CMK (cell line): ENCODE results near the gene STX8.
"Not testable (repeated sequence)": the region's sequence is repeated elsewhere in the genome, so short reads cannot be mapped to it uniquely, and the experiment has no call there.

Experiments
- DNase-seq: peaks from one replicate; pipeline ENCODE4 v3.0.0-alpha.2; 2010; ENCODE audit warnings: low read depth

The STX8 gene

DNA sequence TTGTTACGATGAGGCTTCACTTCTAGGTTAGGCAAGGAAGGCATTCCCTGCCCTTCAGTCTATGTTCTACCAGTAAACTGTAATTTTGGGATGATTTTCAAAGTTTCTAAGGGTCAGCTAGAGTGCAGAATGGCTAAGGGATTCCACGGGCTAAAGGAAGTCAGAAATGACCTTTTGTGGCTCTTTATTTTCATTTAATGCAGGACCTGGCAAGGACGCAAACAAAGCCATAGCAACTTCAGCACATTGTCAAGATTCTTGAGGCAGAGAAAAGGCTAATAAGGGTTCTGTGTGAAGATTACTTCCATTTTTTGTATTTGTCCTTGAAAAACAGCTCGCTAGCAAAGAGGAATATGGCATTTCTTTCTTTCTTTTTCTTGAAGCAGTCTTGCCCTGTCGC is 76.6 kb downstream of the STX8 start:
- no peak for DNase-seq

DNA sequence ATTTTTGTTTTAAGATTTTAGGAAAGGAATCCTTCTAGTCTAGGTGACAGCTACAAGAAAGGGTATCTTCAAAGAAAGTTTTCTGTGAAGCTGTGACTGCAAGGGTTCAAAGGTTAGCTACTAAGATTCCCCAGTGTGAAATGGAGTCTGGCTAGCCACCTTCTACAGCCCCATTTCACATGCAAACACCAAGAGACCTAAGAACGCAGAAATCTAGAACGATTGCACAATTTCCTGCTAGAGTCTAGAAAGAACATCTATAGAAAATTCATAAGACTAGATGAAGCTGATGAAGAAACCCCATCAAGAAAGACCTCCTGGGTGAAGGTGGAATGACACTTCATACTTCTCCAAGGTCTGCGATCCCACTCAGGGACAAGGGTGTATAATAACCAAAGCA is 77.1 kb downstream of the STX8 start:
- no peak for DNase-seq

DNA sequence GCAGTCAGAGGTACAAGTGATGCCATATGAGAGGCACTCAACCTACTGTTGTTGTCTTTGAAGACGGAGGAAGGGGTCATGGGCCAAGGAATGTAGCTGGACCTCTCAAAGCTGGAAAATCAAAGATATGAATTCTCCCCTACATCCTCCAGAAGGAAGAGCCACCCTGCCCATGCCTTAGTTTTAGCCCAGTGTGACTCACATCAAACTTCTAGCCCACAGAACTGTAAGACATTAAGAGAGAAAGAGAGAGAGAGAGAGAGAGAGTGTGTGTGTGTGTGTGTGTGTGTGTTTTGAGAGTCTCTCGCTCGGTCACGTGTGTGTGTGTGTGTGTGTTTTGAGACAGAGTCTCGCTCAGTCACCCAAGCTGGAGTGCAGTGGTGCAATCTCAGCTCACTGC is 87.1 kb downstream of the STX8 start:
- DNase-seq: no peak

DNA sequence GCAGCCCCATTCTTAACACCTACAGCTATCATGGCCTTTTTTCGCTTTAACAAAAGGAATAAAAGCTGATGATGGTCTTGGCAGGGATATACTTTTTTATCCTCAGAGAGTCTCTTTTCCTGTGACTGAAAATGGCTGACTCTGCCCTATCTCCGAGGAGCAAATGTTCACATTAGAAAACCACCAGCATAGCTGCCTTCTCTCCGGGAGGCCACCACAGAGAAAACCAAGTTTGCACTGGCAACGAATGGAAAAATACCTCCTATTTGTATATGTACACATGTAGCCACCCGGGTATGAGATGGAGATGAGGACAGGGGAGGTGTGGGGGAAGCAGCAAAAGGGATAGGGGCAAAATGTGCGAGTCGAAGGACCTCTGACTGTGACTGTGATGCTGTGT is 88.2 kb downstream of the STX8 start:
- DNase-seq: no peak

DNA sequence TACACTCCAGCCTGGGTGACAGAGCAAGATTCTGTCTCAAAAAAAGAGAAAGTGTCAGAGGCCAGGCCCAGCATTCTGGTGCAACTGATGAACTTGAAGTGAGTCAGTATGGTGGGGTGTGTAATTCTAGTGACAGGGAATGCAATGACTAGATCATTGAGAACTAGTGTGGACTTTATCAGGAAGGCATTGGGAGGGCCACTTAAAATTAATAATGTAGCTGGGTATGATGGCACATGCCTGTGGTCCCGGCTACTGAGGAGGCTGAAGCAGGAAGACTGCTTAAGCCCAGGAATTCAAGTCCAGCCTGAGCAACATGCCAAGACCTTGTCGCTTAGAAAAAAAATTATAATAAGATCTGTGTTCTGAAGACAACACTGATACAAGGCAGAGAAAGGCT is 90.8 kb downstream of the STX8 start:
- no peak for DNase-seq

DNA sequence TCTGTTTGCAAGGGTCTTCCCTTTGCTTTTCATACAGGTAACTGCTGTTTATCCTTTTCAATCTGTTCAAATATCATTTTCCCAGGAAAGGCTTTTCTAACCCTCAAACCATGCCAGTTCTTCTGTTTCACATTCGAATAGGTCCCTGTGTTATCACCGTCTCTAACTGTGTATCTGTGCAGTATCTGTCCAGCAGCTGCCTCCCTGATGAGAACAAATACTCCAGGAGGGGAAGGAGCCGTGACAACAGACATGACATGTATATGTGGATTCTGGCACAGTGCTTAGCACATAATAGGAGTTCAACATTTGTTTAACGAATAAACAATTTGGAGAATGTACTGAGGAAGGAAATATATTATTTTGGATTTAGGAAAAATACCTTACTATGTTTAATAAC is 95.7 kb downstream of the STX8 start:
- DNase-seq: no peak

DNA sequence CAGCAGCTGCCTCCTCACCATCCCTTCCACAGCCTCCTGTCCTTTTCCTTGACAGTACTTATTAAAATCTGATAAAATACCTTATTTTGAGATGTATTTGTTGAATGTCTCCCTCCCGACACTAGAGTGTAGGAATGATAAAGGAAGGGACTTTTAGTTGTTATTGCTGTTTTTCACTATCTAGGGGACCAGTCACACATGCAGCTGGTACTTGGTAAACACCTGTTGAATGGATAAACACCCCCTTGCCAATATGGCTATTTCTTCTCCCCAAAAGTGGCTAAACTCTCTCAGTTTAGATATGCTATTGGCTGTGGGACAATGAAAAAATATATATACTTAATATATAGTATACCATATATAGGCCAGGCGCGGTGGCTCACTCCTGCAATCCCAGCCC is 96.7 kb downstream of the STX8 start:
- DNase-seq: no peak

DNA sequence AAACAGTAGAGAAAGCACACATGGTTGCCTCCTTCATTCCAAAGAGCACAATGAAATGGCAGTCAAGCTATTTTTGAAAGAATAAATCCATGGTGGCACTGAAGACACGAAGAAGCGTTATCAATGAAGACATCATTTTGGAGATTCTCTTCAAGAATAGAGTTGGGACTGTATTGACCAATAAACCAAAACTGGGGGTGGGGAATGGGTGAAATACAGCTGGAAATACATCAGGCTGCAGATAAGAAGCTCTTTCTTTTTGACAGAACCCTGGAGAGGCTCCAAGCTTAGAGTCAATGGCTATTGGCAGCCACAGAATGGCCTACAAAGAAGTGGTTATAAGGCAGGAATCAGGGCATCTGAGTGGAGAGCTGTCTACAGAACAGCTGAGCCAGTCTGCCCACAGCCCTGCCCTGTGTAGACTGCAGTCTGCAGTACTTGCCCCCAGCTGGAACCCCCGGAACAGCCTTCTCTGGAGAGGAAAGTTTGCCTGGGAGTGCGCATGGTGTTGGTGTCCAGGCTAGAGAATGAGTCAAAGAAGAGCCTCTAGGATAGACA is 100.4 kb downstream of the STX8 start:
- no peak for DNase-seq

DNA sequence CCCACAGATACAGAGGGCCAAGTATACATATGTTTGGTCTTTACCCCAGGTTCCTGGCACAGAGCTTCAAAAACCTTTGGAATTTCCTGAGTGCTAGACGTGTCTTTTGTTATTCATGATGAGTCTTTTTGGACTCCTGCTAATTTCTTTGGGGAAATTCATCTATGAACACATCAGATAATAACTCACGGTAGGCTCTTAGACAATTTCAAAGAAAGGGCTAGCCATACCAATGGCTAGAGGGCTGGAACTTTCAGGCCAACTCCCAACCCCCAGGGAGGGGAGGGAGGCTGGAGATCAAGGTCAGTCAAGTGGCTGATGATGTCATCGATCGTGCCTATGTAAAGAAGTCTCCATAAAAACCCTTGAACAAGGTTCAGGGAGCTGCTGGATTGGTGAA is 101.9 kb downstream of the STX8 start:
- no peak for DNase-seq

DNA sequence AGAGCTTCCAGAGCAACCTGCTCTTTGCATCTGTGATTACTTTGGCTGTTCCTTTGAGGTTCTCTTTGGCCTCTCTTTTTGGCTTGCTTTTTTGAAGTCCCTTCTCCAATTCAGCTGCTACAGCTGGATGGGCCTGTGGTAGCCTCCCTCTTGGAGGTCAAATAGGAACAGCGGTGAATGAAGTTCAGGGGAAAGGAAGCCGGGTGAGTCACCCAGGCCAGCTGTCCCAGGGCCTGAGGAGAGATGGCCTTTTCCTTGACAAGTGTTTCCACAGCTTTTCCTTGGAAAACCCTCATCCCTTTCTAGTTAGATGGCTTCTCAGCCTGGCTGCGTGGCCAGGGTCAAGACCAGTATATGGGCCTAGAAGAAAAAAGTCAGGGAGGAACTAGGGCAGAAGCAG is 103.1 kb downstream of the STX8 start:
- no peak for DNase-seq

DNA sequence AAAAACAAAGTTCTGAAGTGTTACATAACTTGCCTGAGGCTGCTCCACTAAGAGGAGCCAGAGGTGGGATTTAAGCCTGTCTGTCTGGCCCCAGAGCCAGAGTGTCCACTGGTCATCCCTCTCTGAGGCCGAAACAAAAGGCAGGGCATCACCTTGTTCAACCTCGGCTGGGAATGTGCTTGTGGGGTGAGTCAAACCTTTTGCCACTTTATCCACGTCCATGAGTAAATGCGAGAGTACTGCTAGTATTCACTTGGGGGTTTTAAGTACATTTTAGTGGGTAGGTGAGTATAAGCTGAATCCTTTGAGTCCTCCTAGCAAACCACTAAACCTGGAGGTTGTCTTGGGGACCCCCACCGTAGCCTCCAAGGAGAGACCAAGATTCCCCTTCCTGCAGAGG is 103.5 kb downstream of the STX8 start:
- DNase-seq: no peak

DNA sequence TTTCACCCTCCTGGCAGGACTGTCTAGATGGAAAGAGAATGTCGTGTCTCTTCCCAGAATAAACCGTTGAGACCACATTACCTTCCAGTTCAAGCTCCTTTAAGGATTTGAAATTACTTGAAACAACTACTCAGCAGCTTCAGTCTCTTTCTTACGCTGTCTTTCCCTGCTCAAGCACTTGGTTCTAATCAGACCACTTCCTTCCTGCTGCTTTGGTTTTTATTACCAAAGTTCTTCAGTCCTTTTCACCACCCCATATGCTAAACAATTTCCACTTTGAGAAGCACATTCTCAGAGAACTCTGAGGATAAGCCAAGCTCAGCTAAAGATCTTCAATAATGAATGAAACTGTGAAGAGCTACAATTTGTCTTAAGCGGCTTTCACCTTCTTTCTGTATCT is 105.4 kb downstream of the STX8 start:
- no peak for DNase-seq

DNA sequence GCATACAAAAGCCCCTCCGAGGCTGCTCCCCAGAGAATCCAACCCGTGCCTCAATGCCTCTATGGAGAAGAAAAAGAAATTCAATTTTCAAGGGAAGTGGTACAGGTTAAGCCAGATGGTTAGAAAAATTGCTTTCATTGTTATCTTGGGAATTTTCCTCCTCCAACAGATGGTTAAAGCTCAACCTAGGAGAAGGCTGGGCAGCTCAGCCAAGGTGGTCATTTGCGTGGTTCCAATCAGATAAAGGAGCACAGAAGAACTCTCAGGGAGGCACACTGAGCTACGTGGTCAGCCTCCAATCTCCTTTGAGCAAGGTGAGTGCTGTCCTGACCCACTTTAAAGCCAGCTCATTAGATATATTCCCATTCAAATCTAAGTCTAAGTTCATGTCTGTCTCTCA is 106.7 kb downstream of the STX8 start:
- no peak for DNase-seq

DNA sequence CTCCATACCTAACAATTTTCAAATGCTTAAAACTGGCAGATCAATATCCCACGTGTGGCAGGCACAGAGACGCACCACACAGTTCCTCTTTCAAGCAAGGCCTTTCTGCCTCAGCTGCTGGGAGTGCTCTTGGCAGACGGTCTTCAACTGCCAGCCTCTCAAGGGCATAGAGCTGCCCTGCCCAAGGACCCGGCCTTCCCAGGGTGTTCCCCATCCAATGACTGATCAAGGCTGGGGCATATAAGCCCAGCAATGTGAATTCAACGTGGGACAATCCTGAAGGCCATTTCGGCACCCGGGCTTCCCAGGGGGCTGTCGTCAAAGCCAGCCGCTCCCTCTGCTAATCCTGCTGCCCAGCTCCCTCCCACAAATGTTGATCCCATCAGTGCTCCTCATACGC is 107.1 kb downstream of the STX8 start:
- no peak for DNase-seq

DNA sequence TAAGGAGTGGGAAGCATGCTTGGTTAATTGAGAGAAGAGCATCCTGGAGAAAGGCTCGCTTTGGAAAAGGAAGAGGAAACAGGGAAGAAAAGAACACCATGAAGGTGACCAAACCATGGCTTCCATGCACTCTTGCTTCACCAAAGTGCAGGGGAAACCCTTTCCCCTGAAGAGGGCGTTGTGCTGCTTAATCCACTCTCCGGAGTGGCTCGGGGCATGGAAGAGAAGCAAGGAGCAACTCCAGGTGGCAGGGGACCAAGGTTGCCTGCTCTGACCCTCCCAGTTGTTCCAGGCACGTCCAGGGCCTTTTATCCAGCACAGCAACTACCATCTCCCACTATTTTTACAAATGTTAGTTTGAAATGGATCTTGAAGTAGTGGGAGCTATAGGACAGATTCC is 108.1 kb downstream of the STX8 start:
- DNase-seq: no peak

DNA sequence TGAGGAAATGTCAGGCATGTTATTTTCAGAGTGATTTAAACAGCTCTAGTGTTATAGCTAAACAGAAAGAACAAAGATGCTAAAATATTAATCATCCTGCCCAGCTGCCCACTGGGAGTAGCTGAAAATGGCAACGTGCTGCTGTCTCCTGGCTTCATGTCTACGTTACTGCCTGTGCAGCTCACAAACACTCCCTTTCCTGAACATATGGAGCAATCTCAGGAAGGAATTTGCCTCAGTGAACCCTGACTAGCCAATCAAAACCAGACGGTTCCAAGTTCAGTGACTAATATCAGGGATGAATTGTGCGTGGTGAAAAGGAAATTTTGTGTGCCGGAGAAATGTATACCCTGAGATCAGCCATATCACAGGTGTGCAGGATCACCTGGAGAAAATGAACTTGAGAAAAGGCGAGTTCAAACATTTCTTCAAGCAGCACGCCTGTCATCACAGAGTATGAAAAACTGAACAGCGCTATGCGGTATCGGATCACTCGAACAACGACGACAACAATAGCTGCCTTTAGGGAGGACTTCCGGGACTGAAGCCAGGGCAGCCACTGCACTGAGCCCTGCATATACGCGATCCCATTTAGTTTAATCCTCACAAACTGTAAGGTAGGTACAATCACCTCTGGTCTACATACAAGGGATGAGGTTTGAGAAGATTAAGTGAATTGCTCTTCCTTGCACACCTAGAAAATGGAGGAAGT is 110.3 kb downstream of the STX8 start:
- no peak for DNase-seq

DNA sequence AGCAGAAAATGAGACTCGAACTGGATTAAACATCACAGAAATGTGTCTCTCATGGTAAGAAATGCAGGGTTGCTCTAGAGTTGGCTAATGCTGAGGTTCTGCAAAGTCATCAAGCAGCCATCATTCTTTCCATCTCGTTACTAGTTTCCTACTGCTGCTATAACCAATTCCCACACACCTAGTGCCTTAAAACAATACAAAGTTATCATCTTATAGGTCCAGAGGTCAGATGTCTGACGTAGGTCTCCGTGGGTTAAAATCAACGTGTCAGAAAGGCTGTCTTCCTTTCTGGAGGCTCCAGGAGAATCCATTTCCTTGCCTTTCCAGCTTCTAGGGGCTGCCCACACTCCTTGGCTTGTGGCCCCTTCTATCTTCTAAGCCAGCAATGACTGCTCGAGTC is 118.6 kb downstream of the STX8 start:
- DNase-seq: no peak

DNA sequence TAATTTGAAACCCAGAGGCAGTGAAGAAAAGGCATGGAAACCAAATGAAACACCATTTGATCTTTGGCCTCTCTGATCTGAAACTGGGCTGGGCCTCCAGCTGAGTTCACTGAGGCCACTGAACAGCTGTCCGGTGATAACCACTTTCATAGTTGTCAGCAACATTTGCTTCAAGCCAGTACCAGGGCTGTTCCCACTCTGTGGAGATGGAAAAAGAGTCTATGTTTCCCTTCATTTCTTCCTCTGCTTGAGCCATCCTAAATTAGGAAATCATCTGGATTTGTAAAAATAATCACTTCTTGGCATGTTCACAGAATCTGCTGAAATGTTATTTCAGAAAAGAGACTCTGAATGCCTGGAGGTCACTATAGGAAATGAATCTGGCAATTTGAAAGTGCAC is 119.3 kb downstream of the STX8 start:
- no peak for DNase-seq

DNA sequence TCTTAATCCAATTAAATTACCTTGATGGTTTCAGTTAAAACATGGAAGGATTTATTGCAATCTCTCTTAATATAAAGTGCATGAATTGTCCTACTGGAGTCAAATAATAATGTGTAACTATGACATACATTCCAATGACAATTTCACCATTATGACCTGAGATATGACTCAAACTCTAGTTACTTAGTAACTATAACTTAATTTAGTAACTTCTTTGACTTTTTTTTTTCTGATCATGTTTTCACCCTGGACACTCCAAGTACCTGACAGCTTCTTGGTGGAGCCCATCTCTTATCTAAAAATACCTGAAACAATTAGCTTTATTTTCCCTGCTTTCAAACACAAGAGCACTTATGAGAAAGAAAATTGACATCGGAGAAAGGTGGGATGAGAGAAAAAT is 123.7 kb downstream of the STX8 start:
- DNase-seq: no peak

DNA sequence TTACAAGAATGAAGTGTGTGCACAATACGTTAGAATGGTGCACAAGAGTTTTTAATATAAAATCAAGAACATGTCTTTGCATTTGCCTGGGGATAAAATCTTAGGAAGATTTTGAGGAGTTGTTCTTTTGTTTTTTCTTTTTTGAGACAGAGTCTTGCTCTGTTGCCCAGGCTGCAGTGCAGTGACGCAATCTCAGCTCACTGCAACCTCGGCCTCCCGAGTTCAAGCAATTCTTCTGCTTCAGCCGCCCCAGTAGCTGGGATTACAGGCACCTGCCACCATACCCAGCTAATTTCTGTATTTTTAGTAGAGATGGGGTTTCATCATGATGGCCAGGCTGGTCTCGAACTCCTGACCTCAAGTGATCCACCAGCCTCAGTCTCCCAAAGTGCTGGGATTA is 128.3 kb downstream of the STX8 start:
- not testable (repeated sequence) for DNase-seq

DNA sequence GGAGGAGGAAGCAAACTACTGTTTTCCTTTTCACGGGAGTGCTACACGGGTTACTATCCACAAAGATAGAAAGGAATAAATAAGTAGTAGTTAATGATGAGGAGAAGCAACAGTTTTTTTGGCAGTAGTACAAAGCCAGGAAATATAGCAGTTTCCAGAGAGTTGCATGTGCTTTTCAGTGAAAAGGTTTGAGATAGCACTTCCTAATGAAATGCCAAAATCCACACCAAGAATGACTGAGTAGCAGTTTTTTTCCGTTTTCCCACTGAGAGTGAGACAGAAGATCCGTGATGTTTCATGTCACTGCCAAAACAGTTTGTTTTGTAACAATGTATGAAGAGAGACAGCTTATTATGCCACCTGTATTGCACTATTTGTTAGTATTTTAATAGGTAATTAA is 129.1 kb downstream of the STX8 start:
- no peak for DNase-seq

DNA sequence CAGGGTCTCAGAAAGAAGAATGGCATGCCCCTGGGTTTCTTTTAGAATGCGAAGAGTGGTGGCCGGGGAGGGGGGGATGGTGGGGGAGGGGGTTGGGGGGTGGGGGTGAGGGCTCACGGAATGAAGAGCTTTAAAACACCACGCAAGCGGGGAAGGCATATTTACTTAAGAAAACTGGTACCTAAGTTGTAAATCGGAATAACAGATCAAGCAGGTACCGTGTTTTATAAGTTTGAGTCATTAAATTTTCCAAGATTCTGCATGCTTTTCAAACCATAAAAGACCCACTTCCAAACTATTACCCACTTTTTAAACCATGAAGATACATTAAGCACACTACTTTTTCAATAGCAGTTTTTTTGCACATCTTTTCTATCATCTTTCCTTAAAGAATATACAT is 130.2 kb downstream of the STX8 start:
- DNase-seq: no peak

DNA sequence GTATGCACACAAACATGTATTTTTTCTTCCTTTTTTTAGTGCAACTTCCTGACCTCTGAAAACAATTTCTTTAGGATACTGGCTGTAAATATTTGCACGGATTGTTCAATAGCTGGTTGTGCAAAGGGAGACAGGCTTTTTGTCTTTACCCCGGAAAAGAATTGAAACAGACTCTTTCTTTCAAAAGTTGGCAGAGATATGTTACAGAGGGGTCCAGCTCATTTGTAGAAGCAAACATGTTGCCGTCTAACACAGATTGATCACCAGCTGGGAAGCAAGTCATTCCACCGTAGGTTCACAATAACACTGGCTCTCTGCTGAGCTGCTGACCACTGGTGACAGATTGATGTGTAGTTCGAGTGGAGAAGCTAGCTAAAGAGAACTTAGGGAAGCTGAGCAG is 130.9 kb downstream of the STX8 start:
- DNase-seq: no peak

DNA sequence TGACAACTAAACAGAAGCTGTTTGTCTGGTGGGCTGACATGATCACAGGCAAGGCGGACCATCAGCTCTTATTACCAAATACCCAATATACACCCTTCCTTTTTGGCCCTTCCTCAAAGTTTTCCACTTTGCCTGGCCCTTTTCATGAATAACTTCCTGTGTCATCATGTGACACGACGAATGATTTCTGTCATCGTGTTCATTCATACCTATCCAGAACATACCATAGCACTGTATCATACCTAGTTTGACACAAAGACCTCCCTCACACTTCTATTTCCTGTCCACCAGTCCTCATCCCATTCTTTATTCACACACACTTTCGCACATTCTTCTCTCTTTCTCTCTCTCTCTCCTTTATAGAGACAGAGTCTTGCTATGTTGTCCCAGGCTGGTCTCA is 131.8 kb downstream of the STX8 start:
- no peak for DNase-seq

DNA sequence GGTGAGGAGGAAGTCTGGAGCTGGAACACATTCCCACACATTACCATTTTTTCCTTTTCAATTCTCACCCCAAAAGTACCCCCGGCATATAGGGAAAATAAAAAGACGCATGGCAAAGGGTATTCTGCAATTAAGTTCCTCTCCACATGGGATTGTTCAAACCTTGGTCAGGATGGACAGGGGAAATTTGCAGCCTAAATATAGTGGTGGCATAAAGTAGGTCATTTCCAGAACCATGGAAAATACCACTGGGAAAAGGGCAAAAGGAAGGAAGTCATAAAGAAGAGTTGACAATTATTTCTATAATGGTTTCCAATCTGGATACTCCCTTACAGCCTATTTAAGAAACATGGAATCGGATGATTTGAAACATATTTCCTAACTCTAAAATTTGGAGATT is 135.8 kb downstream of the STX8 start:
- DNase-seq: no peak
